Esophagus muscularis mucosa (tissue), 4 donors: ENCODE data around the gene BORCS5. TPM values are rescaled to one million over a fixed set of nuclear protein-coding genes. Genes with fewer than 3 reads are reported as not detected.

Experiments
- DNase-seq: peaks from one replicate; pipeline ENCODE4 v3.0.0-alpha.2; 2017; ENCODE audit errors: extremely low spot score
- H3K27ac ChIP-seq, 4 donors: fragments of 200-600 bp; sonication (generic); replicated peaks in 1 of 4; 1 replicate in 3 of 4; 2 replicates in 1 of 4; pipeline ENCODE4 v1.5.1; 2016 to 2019; ENCODE audit warnings: mild to moderate bottlenecking in 1 of 4
- H3K27me3 ChIP-seq, 4 donors: fragments of 200-600 bp; sonication (generic); one replicate each; pipeline versions ENCODE4 v1.5.1 to v1.6.0; 2016 to 2019
- H3K36me3 ChIP-seq, 4 donors: fragments of 200-600 bp; sonication (generic); one replicate each; pipeline ENCODE4 v1.5.1; 2016 to 2019
- H3K4me1 ChIP-seq, 4 donors: fragments of 200-600 bp; sonication (generic); one replicate each; pipeline ENCODE4 v1.5.1; 2016 to 2019
- H3K4me3 ChIP-seq, 4 donors: fragments of 200-600 bp; sonication (generic); 1 replicate in 2 of 4; 2 replicates in 2 of 4; pipeline ENCODE4 v1.5.1; 2016 to 2019; ENCODE audit warnings: mild to moderate bottlenecking in 4 of 4, moderate library complexity in 1 of 4
- H3K9me3 ChIP-seq, 4 donors: fragments of 200-600 bp; sonication (generic); 1 replicate in 3 of 4; 2 replicates in 1 of 4; pipeline ENCODE4 v1.5.1; 2016 to 2019
- EP300 ChIP-seq: sonication (generic); formaldehyde crosslinking; IDR thresholded peaks from one replicate; pipeline ENCODE4 v1.6.1; 2017; ENCODE audit warnings: antibody characterized with exemption
- POLR2A ChIP-seq: fragments of 450-650 bp; IDR thresholded peaks from one replicate; pipeline ENCODE4 v1.6.1; 2017; ENCODE audit warnings: antibody characterized with exemption, moderate library complexity, mild to moderate bottlenecking, low read depth
- POLR2AphosphoS5 ChIP-seq, 2 donors: sonication (generic); formaldehyde crosslinking; IDR thresholded peaks; one replicate each; pipeline ENCODE4 v1.6.1; 2017; ENCODE audit warnings: antibody characterized with exemption in 2 of 2
- whole genome bisulfite sequencing: methylation state at CpG from one replicate; pipeline ENCODE4 v1.1.5; 2018; 5-methylcytosine and 5-hydroxymethylcytosine counted together
- intact Hi-C: fragments of 100-400 bp; cut with DNase I; formaldehyde crosslinking; loops from one replicate; pipeline ENCODE4 v1.15.1; 2023
- total RNA-seq, 4 donors: library from RNA; depleted of rRNA; stranded (reverse); fragments of >200 nt; gene quantifications; one replicate each; pipeline versions ENCODE4 v1.1.0 to v1.2.1, GENCODE V29; 2016
- TF ChIP-seq, protein P1 (sequence below), 3 experiments: fragments of 200-600 bp in 2 of 3; fragments of 450-650 bp in 1 of 3; sonication (generic) in 2 of 3; IDR thresholded peaks; one replicate each; pipeline ENCODE4 v1.5.1; 2017 to 2019; ENCODE audit warnings: antibody characterized with exemption in 3 of 3, mild to moderate bottlenecking in 2 of 3, moderate library complexity in 1 of 3

BORCS5 gene
- total RNA-seq, 4 donors from 2014 or later = 16.5 to 25.0 (median 19.0) TPM

DNA sequence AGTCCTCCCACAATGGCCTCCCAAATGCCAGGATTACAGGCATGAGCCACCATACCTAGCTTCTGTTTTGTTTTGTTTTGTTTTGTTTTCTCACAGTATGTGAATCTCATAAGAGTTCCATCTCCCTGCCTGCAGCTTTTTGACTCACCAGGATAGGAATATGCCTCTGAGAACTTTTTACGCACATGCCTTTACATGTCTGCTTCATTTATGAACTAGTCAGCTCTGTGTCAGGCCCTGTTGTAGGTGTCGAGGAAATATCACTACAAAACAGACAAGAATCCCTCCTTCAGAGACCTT is 89.0 kb downstream of the BORCS5 start:
- intact Hi-C loops = no loop called here
- TF ChIP-seq POLR2AphosphoS5 (IDR thresholded peaks at IDR 0.05) (no peak), EP300 (no peak), POLR2A (no peak)
- TF ChIP-seq, protein P1, sequence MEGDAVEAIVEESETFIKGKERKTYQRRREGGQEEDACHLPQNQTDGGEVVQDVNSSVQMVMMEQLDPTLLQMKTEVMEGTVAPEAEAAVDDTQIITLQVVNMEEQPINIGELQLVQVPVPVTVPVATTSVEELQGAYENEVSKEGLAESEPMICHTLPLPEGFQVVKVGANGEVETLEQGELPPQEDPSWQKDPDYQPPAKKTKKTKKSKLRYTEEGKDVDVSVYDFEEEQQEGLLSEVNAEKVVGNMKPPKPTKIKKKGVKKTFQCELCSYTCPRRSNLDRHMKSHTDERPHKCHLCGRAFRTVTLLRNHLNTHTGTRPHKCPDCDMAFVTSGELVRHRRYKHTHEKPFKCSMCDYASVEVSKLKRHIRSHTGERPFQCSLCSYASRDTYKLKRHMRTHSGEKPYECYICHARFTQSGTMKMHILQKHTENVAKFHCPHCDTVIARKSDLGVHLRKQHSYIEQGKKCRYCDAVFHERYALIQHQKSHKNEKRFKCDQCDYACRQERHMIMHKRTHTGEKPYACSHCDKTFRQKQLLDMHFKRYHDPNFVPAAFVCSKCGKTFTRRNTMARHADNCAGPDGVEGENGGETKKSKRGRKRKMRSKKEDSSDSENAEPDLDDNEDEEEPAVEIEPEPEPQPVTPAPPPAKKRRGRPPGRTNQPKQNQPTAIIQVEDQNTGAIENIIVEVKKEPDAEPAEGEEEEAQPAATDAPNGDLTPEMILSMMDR (IDR thresholded peaks at IDR 0.05) = no peak
- Histone ChIP-seq H3K27me3 (no peaks in the 10 kb centered on the region), H3K4me3 (no peak overlapping the region), H3K4me1 (peaks cover 24 to 31% (median 29%) of the 10 kb centered on the region in 4 donors), H3K27ac (no peak overlapping the region), H3K36me3 (no peaks in the 10 kb centered on the region), H3K9me3 (no peaks in the 10 kb centered on the region)
- 94% methylated on average over 2 of the region's 2 CpGs for WGBS
- no peak for DNase-seq

DNA sequence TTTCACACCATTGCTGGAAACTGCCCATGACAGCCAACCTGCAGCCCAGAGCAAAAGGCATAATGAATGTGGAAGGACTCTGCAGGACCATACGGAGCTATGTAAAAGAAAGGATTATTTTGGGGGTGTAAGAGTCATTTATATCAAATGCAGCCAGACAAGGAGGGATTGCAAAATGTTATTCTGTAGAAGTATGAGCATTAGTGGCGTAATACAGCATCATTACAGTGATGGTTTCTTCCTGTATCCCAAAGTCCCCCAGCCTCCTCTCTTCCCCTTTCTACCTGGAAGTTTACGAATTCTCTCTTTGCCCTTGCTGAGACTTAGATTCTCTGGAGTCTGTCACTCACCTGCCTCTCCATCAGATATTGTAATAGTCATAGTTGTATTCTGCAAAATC is 89.9 kb downstream of the BORCS5 start:
- no peak for DNase-seq
- H3K27me3 ChIP-seq = no peaks in the 10 kb centered on the region
- no peak for TF ChIP-seq EP300
- no peak for TF ChIP-seq POLR2AphosphoS5 (IDR thresholded peaks at IDR 0.05)
- no peak for TF ChIP-seq POLR2A
- TF ChIP-seq, protein P1 (IDR thresholded peaks at IDR 0.05) = no peak
- intact Hi-C loops = no loop called here
- no peaks in the 10 kb centered on the region for H3K9me3 ChIP-seq
- no peak overlapping the region for H3K4me3 ChIP-seq
- no peaks in the 10 kb centered on the region for H3K36me3 ChIP-seq
- H3K4me1 ChIP-seq = peaks cover 24 to 31% (median 27%) of the 10 kb centered on the region in 4 donors
- no peak overlapping the region for H3K27ac ChIP-seq
- WGBS = 89% methylated on average over 3 of the region's 3 CpGs

DNA sequence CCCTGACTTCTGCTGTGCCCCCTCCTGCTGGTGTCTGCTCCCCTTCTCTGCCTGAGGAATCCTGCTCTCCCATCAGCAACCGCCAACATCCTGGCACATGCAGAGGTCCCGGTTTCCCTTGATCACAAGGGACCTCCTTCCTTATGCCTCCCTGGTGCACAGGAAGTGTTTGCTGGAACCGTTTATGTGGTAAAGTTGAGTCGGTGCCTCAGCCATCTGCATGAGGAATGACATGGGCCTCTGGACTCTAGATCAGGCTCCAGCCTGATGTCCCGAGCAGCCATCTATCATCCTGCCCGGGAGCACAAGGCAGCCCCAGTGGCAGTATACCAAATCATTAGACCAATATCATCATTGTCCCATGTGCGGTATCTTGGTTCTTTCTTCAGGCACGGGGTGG is 90.4 kb downstream of the BORCS5 start:
- Histone ChIP-seq H3K4me1 (peaks cover 20 to 28% (median 24%) of the 10 kb centered on the region in 4 donors), H3K36me3 (no peaks in the 10 kb centered on the region), H3K27ac (no peak overlapping the region), H3K9me3 (no peaks in the 10 kb centered on the region), H3K4me3 (no peak overlapping the region), H3K27me3 (no peaks in the 10 kb centered on the region)
- intact Hi-C loops = no loop called here
- 65% methylated on average over 8 of the region's 8 CpGs for WGBS
- TF ChIP-seq POLR2AphosphoS5 (IDR thresholded peaks at IDR 0.05) (no peak), POLR2A (no peak), EP300 (no peak)
- TF ChIP-seq, protein P1 (IDR thresholded peaks at IDR 0.05) = no peak
- DNase-seq = no peak

DNA sequence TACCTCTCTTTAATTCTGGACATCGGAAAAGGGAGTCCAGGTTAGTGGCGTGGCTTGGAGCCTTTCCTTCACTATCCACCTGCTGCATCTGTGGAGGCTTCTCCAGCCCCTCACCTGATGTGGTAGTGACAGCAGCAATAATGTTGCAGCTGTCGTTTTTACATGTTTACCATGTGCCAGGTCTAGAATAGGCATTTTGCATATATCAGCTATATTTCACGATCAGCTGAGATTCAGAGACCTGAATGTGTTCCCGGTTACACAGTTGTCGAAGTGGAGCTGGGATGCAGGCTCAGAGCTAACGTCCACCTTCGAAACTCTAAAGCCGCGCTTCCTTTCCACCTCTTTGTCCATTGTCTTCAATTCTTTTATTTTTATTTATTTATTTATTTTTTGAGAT is 91.0 kb downstream of the BORCS5 start:
- DNase-seq = no peak

More for the DNA sequence above, 91.0 kb downstream of the BORCS5 start:
- no peak for TF ChIP-seq EP300
- no peak for TF ChIP-seq POLR2AphosphoS5 (IDR thresholded peaks at IDR 0.05)
- TF ChIP-seq, protein P1 (IDR thresholded peaks at IDR 0.05) = no peak
- no peak for TF ChIP-seq POLR2A
- intact Hi-C loops = no loop called here
- 95% methylated on average over 10 of the region's 10 CpGs for WGBS
- no peak overlapping the region for H3K27ac ChIP-seq
- H3K27me3 ChIP-seq = no peaks in the 10 kb centered on the region
- H3K36me3 ChIP-seq = no peaks in the 10 kb centered on the region
- H3K4me1 ChIP-seq = peaks cover 14 to 22% (median 18%) of the 10 kb centered on the region in 4 donors
- H3K4me3 ChIP-seq = no peak overlapping the region
- no peaks in the 10 kb centered on the region for H3K9me3 ChIP-seq
